ENCODE results near the gene RAB40C.

DNA sequence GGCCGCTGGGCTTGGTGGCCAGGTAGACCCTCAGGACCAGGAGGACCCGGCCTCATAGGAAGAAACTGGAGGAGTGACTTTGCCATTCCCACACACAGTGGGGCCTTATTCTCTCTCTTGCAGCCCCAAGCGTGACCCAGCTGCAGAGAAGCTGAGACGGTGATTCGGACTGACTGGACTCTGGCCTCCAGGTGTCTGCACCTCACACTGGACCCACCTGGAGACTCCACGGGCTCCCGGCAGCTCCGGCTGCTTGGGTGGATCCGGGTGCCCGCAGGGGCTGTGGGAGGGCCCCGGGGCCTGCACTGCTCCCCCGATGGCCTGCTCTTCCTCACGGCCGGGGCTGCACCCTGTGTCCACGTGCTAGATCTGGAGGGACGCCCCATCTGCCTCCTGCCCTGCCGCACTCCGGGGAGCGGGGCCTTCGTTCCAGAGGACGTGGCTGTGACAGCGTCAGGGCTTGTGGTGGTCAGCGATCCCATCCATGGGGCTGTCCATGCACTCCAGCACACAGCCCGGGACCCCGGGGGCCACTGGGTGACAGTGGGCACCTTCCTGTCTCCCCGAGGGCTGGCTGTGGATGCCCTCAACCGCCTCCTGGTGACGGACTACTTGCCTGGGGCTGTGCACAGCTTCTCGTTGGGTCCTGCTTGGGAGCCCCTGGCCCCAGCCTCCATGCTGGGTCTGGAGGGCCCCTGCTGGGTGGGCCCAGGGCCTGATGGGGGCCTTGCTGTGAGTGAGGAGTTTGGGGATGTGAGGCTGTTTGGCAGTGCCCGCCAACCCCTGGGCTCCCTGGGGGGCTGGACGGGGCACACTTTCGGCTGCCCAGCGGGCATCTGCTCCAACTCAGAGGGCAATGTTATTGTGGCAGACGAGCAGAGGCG, 22.3 kb upstream of the RAB40C start:
- TF ChIP-seq POLR2AphosphoS5 (IDR thresholded peaks at IDR 0.05; ENCODE audit: low read depth, low read length), result no peak
- TF ChIP-seq TAF1 (IDR thresholded peaks at IDR 0.05; ENCODE audit: borderline replicate concordance, insufficient read depth, low read length), result no peak
